ENCODE results near the gene DMRTB1. TPM values are rescaled to one million over a fixed set of nuclear protein-coding genes. Genes with fewer than 3 reads are reported as not detected.

Gene DMRTB1
- total and polyA plus RNA-seq, 2 of the 8 experiments (the other 6 are each of a cell fraction or from before 2014, with no cell fraction given): 0.06 to 0.35 TPM

DNA sequence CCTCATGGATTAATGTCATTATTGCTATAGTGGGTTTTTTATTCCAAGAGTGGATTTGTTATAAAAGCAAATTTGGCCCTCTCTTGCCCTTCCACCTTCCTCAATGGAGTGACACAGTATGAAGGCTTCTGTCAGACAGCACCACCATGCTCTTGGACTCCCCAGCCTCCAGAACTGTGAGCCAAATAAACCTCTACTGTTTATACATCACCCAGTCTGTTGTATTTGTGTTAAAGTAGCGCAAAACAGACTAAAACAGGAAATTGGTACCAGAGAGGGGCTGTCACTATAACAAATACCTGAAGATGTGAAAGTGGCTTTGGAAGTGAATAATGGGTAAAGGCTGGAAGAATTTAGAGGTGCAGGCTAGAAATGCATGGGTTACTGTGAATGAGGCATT is 38.0 kb upstream of the DMRTB1 start (continued):
- TF ChIP-seq RBBP5 (IDR thresholded peaks at IDR 0.05; ENCODE audit: borderline replicate concordance, low read depth, low read length): no peak
